ACHN (cell line): ENCODE data around the gene KLHL5.
"Not testable (repeated sequence)": the region's sequence is repeated elsewhere in the genome, so short reads cannot be mapped to it uniquely, and the experiment has no call there.

ENCODE experiments used
- DNase-seq: peaks from one replicate; pipeline ENCODE4 v3.0.0-alpha.2; 2015
- in situ Hi-C: cut with HindIII; loops from 2 replicates; pipeline ENCODE4 v1.10.0; 2017; ENCODE audit warnings: low sequenced_read_pairs, low pct_ligation_motif_present, low pct_unique_long_range_greater_than_20kb

KLHL5 gene

GRCh38 chr4:39062094-39062769, at the start of gene KLHL5:
Gene KLHL5 (plus strand): TSS chr4:39062232. CDS start chr4:39062653, 421 bp downstream.
- in situ Hi-C loops: no loop called here
- DNase-seq: no peak

DNA sequence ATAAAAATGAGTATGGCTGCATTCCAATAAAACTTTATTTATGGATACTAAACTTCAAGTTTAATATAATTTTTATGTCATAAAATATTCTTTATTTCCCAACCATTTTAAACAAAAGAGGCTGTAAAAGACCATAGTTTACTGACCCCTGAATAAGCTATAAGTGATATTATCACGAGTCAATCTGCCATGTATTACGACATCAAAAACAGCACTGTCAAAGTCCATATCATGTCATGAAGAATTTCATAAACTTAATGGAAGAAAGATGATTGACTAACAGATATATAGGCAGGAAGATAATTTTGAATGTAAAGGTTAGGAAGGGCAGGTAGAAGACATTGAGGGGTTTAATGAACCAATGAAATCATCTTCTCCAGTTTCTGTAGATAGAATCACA, 48.0 kb upstream of the KLHL5 start:
- in situ Hi-C loops: no loop called here
- no peak for DNase-seq

DNA sequence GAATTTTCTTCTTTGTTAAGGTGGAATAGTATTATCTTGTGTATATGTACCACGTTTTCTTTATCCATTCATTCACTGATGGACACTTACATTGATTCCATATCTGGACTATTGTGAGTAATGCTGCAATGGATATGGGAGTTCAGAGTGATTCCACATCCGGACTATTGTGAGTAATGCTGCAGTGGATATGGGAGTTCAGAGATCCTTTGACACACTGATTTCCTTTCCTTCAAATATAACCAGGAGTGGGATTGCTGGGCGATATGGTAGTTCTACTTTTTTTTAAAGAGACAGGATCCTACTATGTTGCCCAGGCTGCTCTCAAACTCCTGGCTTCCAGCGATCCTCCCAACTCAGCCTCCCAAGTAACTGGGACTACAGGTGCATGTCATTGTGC, 41.9 kb upstream of the KLHL5 start:
- DNase-seq: no peak
- in situ Hi-C loops: no loop called here

DNA sequence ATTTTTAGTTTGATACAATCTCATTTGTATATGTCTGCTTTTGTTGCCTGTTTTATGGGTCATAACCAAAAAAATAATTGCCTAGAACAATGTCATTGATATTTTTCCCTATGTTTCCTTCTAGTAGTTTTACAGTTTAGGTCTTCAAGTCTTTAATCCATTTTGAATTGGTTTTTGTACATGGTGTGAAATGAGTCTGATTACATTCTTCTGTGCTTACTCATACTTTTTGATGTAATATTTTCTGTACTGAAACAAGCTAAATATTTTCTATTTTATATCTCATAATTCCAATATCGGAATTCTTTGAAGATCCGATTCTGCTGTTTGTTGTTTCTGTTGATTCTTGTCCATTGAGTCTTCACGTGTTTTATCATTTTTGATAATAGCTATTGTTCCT, 40.4 kb upstream of the KLHL5 start:
- no peak for DNase-seq
- in situ Hi-C loops: no loop called here

DNA sequence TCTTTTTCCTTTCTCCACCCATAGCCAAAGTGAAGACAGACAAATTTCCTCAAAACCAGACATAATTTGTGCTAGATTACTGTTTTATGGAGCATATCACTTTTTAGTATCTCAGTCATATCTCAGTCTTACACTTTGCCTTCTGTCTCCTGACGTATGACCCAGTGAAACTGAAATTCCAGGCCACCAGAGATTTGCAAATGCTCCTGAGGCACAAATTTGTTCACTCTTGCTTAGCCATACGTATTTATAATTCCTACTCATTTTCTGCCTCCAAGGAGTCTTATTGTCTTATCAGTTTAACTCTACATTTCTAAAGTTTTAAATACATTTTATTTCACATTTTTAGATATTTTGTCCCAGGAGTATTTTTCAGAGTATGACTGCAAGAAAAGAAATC, 39.8 kb upstream of the KLHL5 start:
- in situ Hi-C loops: no loop called here

GRCh38 chr4:39023059-39023458, 39.0 kb upstream of the KLHL5 start:
- in situ Hi-C loops: no loop called here
- no peak for DNase-seq

More for the DNA sequence above, 39.8 kb upstream of the KLHL5 start:
- DNase-seq: no peak

DNA sequence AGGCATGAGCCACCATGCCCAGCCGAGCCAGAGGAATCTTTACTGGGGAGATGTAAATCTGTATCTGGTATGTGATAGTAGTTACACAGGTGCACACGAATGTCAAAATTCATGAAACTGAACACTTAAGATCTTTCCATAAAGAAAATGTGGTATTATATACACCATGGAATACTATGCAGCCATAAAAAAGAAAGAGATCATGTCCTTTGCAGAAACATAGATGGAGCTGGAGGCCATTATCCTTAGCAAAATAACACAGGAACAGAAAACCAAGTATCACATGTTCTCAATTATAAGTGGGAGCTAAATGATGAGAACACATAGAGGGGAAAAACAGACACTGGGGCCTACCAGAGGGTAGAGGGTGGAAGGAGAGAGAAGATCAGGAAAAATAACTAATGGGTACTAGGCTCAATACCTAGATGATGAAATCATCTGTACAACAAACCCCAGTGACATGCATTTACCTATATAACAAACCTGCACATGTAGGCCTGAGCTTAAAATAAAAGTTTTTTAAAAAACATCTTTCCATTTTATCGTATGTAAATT, 37.6 kb upstream of the KLHL5 start:
- DNase-seq: no peak
- in situ Hi-C loops: no loop called here

DNA sequence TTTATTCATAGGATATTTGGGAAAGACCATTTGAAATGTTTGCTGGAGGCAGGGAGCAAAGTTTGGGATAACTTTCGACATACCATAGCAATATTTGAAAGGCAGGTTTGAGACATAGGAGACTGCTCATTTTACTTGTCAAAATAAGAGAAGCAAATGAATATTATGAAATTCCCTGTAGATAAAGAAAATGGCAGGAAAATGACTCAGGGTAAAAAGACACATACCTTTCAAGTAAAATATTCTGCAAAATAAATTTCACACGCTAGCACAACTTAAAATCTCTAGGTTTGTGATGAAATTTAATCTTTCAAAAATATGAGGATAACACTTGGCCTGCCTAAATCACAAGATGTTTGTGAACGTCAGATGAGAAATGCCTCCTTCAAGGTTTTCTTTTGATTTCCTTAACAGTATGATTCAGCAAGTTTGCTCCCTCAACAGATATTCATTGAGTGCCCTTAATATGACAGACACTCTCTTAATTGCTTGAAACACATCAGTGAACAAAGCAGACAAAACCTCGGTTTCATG, 36.4 kb upstream of the KLHL5 start:
- in situ Hi-C loops: no loop called here
- DNase-seq: no peak

GRCh38 chr4:39026096-39026495, 35.9 kb upstream of the KLHL5 start:
- no peak for DNase-seq
- in situ Hi-C loops: no loop called here

- in situ Hi-C loops: no loop called here
- DNase-seq: no peak
These were observed 32.0 kb upstream of the KLHL5 start for GRCh38 chr4:39029752-39030694.

- DNase-seq: no peak
- in situ Hi-C loops: no loop called here
These were observed 31.3 kb upstream of the KLHL5 start for GRCh38 chr4:39030725-39031124.

- DNase-seq, in situ Hi-C loops: not testable (repeated sequence)
These were observed 30.4 kb upstream of the KLHL5 start for GRCh38 chr4:39031590-39032020.

DNA sequence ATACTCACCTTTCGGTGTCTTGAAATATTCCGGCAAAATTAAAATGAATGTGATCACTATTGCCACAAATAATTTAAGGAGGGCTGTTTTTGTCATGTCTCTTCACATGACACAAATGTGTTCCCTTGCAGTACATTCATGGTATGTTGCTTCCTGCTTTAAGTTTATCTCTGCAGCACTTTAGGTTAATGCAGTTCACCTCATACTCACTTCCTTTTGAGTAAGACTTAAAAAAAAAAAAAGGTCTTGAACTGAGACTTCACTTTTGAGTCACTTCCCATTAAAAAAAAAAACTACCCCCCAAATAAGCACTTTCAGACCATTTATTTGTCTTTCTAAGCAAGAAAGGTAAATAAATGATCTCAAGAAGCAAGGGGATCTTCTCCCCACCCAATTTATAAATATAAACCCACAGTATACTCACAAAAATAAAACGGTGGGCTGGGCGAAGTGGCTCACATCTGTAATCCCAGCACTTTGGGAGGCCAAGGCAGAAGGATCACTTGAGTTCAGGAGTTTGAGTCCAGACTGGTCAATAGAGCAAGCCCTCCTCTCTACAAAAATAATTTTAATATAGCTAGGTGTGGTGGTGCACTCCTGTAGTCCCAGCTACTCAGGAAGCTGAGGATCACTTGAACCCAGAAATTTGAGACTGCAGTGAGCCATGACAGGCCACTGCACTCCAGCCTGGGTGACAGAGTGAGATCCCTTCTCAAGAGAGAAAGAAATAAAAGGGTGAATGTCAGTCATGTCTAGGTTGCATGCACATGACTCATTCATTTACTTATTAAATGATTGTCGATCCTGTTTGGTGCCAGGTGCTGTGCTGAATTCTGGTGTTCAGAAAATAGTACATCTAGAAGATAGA, 29.6 kb upstream of the KLHL5 start, which contains the start of gene TMEM156:
Gene TMEM156, minus strand, starts transcription at position 192 of the 868 bp plus-strand sequence. Its CDS starts 96 bp downstream, at position 96.
- peak; percentile 44 for DNase-seq
- in situ Hi-C loops: no loop called here

- in situ Hi-C loops: no loop called here
- no peak for DNase-seq
These were observed 25.9 kb upstream of the KLHL5 start for GRCh38 chr4:39036172-39036571.

DNA sequence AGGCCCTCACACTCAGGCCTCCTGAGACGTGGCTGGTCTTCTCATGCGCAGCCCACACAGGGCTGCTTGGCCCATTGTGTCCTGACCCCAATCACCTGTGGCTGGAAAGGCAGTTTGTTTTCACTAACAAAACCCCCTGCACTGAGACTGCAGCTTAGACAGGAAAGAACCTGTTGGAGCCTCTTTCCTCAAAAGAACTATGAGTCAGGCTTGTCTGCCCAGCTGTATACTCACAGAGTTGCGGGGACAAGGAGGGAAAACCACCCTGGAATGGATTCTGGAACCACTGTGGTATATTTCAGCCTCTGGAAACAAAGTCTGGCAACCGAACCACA, 24.6 kb upstream of the KLHL5 start:
- in situ Hi-C loops: no loop called here
- peak; percentile 7 for DNase-seq

DNA sequence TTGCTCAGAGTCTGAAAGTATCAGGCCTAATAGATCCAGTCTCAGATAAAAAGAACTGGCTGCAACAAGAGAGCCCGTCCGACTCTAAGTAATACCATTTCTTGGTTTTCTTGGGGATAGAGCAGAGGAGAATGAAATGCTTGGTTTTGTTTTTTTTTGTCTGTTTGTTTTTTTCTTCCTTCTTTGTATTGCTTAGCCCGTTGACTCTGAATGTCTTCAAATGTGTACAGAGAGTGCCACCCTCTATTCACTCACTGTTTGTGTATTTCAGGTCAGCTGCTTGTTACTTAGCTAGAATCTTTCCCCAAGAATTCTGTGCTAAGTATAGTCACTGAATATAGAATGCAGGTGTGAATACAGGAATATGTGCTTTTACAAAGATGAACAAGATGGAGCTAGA, 24.1 kb upstream of the KLHL5 start:
- DNase-seq: no peak
- in situ Hi-C loops: no loop called here

DNA sequence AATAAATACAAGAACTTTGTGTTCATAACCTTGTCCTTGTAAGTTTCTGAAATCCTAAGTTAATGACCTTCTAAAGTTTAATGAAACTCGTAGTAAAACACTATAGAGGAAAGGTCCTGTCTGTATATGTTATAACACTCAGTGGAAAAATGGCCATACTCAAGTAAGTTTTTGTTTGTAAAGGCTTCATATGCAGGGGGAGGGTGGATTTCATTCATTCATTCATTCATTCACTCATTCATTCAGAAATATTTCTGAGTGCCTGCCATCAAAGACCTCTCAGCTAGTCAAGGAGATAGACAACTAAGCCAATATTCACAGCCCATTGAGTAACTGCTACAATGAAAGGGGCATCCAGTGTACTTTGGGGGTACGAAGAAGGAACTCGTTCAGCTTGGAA, 22.9 kb upstream of the KLHL5 start:
- no peak for DNase-seq
- in situ Hi-C loops: no loop called here

DNA sequence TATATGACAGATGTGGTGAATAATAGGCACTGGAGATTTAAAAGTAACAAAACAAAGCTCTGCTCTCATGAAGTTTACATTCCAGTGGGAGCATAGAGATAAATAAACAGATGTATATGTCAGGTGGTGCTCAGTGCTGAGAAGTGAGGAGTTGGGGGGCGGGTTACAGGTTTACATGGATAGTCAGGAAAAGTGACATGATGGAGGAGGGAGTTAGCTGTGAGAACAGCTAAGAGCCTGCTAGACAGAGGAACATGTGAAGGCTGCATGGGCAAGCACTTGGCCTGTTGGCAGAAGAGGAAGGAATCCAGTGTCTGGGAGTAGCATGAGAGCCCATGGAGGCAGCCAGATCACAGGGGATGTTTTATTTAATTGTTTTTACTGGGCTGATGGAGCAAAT, 19.7 kb upstream of the KLHL5 start:
- no peak for DNase-seq
- in situ Hi-C loops: no loop called here
